Keratinocyte (primary cell): ENCODE data around the gene B9D1.

Experiments
- CTCF ChIP-seq, 3 experiments: IDR thresholded peaks in 1 of 3; conservative IDR thresholded peaks in 1 of 3; optimal IDR thresholded peaks in 1 of 3; 2 replicates in 2 of 3; 3 replicates in 1 of 3; pipeline versions ENCODE3 to v1.5.1; 2011; ENCODE audit warnings: low read length in 3 of 3, mild to moderate bottlenecking in 3 of 3, moderate library complexity in 2 of 3, control low read depth in 1 of 3, inconsistent platforms in 1 of 3; ENCODE audit not compliant: insufficient read depth in 2 of 3; ENCODE audit errors: extremely low read depth in 1 of 3
- EZH2 ChIP-seq: IDR thresholded peaks from one replicate; pipeline ENCODE4 v1.6.1; 2012; ENCODE audit warnings: inconsistent platforms, mild to moderate bottlenecking, low read length, moderate library complexity

- TF ChIP-seq CTCF (optimal IDR thresholded peaks at IDR 0.05 in 1 of 3, IDR thresholded peaks at IDR 0.05 in 1 of 3, conservative IDR thresholded peaks at IDR 0.05 in 1 of 3; ENCODE audit: extremely low read depth in 1 of 3, insufficient read depth in 2 of 3, low read length in 3 of 3) (no peak), EZH2 (no peak)
Observed at GRCh38 chr17:19313746-19314651, 48.5 kb downstream of the B9D1 start.
